ENCODE measurements around the gene C14orf119.

DNA sequence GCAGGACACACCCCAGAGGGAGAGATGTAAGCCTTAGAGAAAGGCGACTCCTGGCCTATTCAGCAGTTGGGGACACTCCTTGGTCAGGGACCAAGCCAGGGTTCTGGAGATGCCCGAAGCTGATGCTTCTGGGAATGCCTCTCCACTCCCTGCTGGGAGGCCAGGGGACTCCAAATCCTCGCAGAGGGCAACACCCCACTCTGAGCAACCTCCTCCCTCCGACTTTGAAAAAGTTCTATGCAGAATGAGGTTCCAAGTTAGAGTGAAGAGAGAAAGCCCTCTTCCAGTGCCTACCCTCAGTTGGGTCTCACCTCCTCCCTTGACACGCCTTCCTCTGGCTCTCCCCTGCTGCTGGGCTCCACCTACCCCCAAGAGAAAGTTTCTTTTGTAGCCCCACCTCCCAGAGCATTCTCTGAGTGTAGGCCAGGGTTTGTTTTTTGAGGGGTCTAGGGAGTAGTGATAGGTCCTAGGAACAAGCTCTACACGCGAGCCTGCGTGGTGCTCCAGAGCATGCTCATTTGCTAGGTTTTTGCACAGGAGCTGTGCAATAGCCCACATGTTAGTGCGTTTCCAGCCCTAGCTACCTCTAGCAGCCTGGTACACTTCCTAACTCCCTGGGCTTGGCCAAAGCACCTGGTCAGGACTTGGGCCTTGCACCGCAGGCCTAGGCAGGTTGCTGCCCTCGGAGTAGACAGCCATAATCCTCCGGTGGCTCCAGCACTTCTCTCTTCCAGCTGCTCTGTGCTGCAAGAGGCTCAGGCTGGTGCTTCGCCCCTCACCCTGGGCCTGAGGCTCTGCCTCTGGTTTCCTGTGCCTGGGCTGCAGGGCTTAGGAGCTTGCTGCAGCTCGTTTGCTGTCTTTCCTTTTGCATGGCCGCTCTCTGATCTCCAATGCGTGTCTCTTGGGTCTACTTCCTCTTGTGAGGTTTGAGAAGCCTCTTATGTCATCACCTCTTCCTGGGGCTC is 24.3 kb downstream of the C14orf119 start:
- no peak for TF ChIP-seq POLR2A (IDR thresholded peaks at IDR 0.05)
- TF ChIP-seq, protein P1, sequence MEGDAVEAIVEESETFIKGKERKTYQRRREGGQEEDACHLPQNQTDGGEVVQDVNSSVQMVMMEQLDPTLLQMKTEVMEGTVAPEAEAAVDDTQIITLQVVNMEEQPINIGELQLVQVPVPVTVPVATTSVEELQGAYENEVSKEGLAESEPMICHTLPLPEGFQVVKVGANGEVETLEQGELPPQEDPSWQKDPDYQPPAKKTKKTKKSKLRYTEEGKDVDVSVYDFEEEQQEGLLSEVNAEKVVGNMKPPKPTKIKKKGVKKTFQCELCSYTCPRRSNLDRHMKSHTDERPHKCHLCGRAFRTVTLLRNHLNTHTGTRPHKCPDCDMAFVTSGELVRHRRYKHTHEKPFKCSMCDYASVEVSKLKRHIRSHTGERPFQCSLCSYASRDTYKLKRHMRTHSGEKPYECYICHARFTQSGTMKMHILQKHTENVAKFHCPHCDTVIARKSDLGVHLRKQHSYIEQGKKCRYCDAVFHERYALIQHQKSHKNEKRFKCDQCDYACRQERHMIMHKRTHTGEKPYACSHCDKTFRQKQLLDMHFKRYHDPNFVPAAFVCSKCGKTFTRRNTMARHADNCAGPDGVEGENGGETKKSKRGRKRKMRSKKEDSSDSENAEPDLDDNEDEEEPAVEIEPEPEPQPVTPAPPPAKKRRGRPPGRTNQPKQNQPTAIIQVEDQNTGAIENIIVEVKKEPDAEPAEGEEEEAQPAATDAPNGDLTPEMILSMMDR (IDR thresholded peaks at IDR 0.05) = no peak

Data from breast epithelium (tissue), 3 donors.